Measurements from ENCODE around the gene PLOD3. TPM values are rescaled to one million over a fixed set of nuclear protein-coding genes. Genes with fewer than 3 reads are reported as not detected.

Gene PLOD3
- total and polyA plus RNA-seq, 9 of the 15 experiments (the other 6 are each of a cell fraction or from before 2014, with no cell fraction given), result 2.8 to 101 (median 30.9) TPM

- peak; percentile 79 for TF ChIP-seq BHLHE40 (IDR thresholded peaks at IDR 0.05; ENCODE audit: low read length)
- TF ChIP-seq L3MBTL2 (IDR thresholded peaks at IDR 0.05), result peak; percentile 93
- no peak for TF ChIP-seq ZC3H4 (CRISPR knock-in tag; IDR thresholded peaks at IDR 0.05; ENCODE audit: borderline replicate concordance)
- TF ChIP-seq ZBED1 (IDR thresholded peaks at IDR 0.05), result peak; percentile 19; the same call in 1 of the 2 replicates
- TF ChIP-seq ZNF75A (CRISPR knock-in tag; IDR thresholded peaks at IDR 0.05), result no peak
- TF ChIP-seq NFRKB (IDR thresholded peaks at IDR 0.05; ENCODE audit: low read depth), result 0 out of 2 replicates have a peak, but pooled peaks have one; percentile 64
- TF ChIP-seq ZNF518B (CRISPR knock-in tag; IDR thresholded peaks at IDR 0.05), result no peak
- TF ChIP-seq JUNB (CRISPR knock-in tag; conservative IDR thresholded peaks at IDR 0.05), result no peak
- no peak; the same call in 1 of the 2 replicates for TF ChIP-seq NR1H2 (CRISPR knock-in tag; IDR thresholded peaks at IDR 0.05)
- peak; percentile 90; the same call in 1 of the 2 replicates for TF ChIP-seq E2F1 (CRISPR knock-in tag; IDR thresholded peaks at IDR 0.05)
- no peak for TF ChIP-seq ATF1 (CRISPR knock-in tag; IDR thresholded peaks at IDR 0.05)
- peak; percentile 75 for TF ChIP-seq ATF1 (tag; IDR thresholded peaks at IDR 0.05)
- TF ChIP-seq CEBPG (CRISPR knock-in tag; IDR thresholded peaks at IDR 0.05), result peak; percentile 10; the same call in 1 of the 2 replicates
- no peak for TF ChIP-seq CEBPG (tag; conservative IDR thresholded peaks at IDR 0.05 in 1 of 2, IDR thresholded peaks at IDR 0.05 in 1 of 2)
- no peak for TF ChIP-seq KDM2B (CRISPR knock-in tag; IDR thresholded peaks at IDR 0.05)
- peak; percentile 97 for TF ChIP-seq TFAP4 (CRISPR knock-in tag; IDR thresholded peaks at IDR 0.05; ENCODE audit: borderline replicate concordance)
- no peak for TF ChIP-seq ZBTB49 (CRISPR knock-in tag; IDR thresholded peaks at IDR 0.05; ENCODE audit: borderline replicate concordance)
- peak; percentile 91 to 96 for TF ChIP-seq SIN3A (IDR thresholded peaks at IDR 0.05; ENCODE audit: borderline replicate concordance in 2 of 2, control insufficient read depth in 1 of 2, low read depth in 2 of 2, low read length in 2 of 2)
- TF ChIP-seq ETV1 (tag; conservative IDR thresholded peaks at IDR 0.05; ENCODE audit: low read depth), result peak; percentile 90
- no peak for TF ChIP-seq TAF15 (IDR thresholded peaks at IDR 0.05; ENCODE audit: low read depth, low read length)
- TF ChIP-seq GABPB2 (CRISPR knock-in tag; conservative IDR thresholded peaks at IDR 0.05), result no peak
Measured at GRCh38 chr7:101244375-101245146, 27.2 kb upstream of the PLOD3 start, which contains the start of gene FIS1 (continued).

Measured in K562 (cell line).